Cardiac septum (tissue), 1 donor: ENCODE data around the gene TLCD3A. TPM values are rescaled to one million over a fixed set of nuclear protein-coding genes. Genes with fewer than 3 reads are reported as not detected.
"Not testable (repeated sequence)": the region's sequence is repeated elsewhere in the genome, so short reads cannot be mapped to it uniquely, and the experiment has no call there.

Experiments
- DNase-seq: peaks from one replicate; pipeline ENCODE4 v3.0.0-alpha.2; 2020; ENCODE audit warnings: low spot score
- intact Hi-C: fragments of 100-400 bp; cut with DNase I; formaldehyde crosslinking; loops from one replicate; pipeline ENCODE4 v1.14.0; 2022
- total RNA-seq: library from RNA; stranded (reverse); fragmentation: NEBNext Ultra II Directional; extraction: Animal tissue kit (Norgen Biotek cat#: 25700); gene quantifications from one replicate; pipeline ENCODE4 v1.2.1, GENCODE V29; 2021
- donor health status: DM: no; HTN: no; CAD: no.

Gene TLCD3A
- total RNA-seq, 1 donor from 2014 or later = 5.1 TPM

DNA sequence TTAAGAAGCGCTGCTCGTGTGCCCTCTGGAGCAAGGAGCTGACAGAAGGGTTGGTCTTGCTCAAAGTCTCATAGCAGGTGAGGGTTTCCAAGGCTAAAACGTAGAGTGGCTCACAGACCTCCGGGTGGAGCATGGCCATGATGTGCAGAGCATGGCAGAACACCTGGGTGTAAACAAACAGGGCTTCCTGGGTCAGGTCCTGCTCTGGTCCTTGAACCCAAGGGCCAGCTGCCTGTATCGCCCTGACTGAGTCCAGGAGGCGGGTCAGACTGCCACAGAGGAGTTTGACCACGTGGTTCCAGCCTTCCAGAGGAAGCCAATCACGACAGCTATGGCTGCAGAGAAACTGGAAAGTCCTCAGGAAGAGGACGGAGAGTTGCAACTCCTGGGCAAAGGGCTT lies 12.5 kb downstream of the TLCD3A start:
- no peak for DNase-seq
- intact Hi-C loops = no loop called here

DNA sequence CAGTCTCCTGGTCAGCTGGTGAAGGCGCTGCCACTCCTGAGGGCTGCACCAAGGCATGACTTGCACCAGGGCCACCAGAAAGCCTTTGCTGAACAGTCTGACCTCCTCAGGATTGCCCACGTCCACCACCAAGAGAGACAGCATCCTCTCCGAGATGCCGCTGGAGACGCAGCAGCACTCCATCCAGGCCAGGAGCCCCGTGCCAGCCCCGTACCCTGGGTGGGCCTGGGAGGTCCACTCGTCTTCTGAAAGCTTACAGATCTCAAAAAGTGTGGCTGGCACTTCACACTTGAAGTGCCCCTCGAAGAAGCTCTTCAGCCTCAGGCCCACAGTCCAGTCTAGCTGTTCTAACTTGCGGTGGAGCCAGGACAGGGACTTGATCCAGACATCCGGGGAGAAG lies 13.0 kb downstream of the TLCD3A start:
- intact Hi-C loops = no loop called here
- no peak for DNase-seq

DNA sequence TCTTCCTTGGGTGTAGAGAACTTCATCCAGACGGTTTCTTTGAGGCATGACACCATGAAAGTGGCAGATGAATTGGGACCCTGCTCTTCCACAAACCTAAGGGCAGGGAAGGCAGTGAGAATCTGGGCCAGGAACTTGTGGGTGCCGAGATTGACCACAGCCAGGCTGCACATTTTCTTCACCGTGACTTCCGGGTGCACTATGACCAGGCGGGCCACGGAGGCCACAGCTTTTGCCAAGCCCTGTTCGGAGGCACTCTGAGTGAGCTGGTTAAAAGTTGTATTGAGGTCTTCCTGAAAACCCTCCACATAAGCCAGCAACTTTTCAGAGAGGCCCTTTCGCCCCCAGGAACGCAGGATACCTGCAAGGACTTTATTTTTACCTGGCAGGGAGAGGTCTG lies 13.8 kb downstream of the TLCD3A start:
- intact Hi-C loops = no loop called here
- DNase-seq = no peak

DNA sequence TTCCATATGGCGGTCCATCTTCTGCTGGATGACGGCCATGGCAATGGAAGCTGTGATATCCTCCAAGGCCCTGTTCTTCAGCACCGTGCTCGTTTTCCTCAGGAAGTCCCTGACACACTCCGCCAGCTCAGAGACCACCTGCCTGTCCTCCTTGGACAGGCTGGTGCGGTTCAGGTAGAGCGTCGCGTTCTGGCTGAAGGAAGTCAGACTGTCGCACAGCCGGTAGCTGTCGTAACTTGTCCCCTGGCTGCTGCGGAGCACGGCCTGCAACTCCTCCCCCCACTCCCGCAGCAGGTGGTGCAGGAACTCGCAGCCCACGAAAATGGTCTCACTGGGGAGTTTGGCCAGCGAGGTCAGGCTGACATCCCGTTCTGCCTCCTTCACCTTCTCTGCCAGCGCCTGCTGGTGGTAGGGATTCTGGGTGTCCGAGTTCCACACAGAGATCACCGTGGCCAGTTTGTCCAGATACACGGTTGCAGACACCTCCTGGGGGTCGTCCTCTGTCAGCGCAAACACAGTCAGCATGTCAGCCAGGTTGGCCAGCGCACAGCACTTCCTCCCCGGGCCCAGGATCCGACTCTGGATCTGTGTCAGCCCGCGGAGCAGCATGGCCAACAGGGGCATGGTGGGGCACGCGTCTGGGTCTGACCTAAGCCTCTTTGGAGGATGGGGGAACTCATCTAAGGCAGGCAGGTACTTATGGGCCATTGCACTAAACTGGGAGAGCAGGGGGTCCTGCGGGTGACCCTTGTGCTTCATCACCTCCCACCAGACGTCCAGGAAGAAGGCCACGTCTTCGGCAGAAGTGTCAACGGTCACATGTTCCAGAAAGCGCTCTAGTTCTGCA lies 14.6 kb downstream of the TLCD3A start:
- intact Hi-C loops = no loop called here
- DNase-seq = no peak

DNA sequence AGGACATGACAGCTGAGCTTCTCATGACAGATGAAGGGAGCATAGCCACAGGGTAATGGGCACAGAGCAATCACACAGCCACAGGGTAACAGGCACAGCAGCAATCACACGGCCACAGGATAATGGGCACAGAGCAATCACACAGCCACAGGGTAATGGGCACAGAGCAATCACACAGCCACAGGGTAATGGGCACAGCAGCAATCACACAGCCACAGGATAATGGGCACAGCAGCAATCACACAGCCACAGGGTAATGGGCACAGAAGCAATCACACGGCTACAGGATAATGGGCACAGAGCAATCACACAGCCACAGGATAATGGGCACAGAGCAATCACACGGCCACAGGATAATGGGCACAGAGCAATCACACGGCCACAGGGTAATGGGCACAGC lies 16.2 kb downstream of the TLCD3A start:
- intact Hi-C loops, DNase-seq: not testable (repeated sequence)

DNA sequence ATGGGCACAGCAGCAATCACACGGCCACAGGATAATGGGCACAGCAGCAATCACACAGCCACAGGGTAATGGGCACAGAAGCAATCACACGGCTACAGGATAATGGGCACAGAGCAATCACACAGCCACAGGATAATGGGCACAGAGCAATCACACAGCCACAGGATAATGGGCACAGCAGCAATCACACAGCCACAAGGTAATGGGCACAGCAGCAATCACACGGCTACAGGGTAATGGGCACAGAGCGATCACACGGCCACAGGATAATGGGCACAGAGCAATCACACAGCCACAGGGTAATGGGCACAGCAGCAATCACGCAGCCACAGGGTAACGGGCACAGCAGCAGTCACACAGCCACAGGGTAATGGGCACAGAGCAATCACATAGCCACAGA lies 17.0 kb downstream of the TLCD3A start:
- intact Hi-C loops, DNase-seq: not testable (repeated sequence)

DNA sequence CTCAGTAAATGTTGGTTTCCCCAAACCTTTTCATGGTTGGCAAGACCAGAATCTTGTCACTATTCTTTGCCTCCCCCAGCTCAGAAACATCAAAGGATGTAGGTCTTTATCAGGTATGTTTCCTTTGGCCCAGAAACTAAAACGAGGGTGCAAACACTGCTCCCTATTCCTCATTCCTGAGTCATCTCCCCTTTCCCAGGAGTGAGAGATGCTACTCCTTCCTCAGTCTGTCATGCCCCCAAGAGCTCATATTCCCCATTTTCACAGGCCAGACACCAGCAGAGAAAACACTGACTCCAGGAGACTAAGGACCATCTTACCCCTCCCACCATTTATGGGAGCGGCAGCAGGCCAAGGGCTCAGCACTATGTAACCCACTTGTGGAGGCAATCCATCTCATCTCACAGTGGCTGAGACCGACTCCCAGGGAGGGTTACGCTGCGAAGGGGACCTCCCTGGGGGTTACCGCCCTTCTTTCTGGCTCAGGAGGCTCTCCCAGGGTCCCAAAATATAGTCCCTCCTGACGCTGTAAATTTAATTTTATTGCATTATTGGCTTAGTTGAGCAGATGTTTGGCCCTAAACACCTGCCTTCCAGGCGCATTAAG lies 18.1 kb downstream of the TLCD3A start:
- no peak for DNase-seq
- intact Hi-C loops = no loop called here

DNA sequence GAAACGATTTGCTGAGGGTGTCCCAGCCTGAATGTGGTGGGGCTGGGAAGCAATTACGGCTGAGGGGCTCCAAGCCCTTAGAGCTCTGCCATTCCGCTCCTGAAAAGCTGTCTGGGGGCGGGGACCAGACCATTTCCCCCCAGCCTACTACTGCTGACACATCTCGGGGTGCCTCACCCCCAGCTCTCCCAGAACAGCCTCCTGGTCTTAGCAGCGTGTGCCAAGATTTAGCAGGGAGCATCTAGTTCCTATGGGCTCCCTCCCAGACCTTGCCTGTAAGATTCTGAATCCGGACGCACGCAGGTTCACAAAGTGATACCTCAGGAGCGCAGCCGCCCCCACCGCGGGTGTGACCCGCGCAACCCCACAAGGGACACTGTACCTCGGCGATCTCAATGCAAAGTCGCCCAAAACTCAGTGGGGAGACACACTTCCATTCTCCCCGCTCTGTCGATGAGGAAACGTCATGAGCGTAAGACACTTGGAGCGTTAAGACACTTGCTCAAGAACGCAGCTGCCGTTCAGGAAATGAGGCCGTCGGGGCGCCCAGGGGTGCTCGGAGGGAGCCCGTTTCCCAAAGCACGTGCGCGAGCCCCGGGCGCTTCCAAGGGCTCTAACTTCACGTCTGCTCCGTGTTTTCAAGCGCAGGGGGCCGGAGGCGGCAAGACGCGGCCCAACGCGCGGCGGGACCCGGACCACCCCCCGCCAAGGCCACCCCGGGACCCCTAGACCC lies 19.0 kb downstream of the TLCD3A start:
- intact Hi-C loops = no loop called here
- DNase-seq = no peak

DNA sequence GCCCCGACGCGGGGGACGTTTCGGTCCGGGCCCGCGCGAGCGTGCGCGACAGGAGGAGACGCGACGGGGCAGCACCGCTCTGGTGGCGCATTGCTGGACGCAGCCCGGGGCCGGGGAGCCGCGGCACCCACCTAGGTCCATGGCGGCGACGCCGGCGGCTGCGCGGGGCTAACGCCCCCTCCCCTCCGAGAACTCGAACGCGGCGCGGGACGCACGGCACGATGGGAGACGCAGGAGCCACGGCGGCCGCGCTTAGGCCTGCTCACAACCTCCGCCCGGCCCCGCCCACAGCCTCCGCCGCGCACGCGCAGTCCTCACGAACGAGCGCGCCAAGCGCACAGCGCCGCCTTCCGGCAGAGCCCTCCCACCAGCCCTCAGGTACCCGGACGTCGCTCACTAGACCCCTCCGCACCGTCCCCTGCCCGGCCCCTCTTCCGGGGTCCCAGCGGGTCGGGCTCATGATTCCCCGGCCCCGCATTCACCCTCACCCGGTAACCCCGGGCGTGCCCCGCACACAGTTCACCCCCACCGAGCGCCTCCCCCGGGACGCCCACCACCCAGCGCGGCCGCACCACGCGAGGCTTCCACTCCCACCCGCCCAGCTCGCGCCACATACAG lies 19.7 kb downstream of the TLCD3A start, which contains the start of gene GEMIN4:
Gene GEMIN4, minus strand, starts transcription at position 263 of the 618 bp plus-strand sequence. Its CDS starts 122 bp downstream, at position 141.
- DNase-seq = peak; percentile 98
- intact Hi-C loops = no loop called here

DNA sequence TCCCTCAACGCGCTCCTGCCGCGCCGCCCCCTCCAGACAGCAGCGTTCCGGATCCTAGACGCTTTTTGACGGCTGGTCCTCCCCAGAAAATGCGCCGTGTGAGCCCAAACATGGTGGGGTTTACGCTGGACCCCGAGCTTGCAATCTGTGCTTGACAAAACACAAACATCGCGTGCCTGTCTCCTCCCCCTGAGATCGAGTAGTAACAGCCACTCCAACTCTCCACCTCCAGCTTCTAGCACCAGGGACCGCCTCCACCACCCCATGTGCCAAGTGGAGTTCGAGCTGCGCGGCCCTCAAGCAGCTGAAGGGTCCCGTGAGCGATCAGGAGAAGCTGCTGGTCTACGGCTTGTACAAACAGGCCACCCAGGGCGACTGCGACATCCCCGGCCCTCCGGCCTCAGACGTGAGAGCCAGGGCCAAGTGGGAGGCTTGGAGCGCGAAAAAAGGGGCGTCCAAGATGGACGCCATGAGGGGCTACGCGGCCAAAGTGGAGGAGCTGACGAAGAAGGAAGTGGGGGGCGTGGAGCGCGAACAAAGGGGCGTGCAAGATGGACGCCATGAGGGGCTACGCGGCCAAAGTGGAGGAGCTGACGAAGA lies 20.3 kb downstream of the TLCD3A start:
- DNase-seq = no peak
- intact Hi-C loops = no loop called here

DNA sequence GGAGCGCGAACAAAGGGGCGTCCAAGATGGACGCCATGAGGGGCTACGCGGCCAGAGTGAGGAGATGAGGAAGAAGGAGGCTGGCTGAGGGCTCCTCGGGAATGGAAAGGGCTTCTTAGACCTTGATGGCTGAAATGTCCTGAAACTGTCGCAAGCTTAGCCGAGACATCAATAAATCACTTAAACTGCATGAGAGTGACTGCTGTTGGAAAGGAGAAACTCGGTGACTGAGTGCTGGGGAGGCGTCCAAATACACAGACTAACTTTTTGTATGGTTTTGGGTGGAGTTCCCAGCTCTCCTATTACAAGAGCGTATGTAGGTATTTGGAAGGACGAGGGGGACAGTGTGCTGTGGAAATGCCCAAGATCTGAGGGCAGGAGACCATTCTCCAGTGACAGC lies 21.0 kb downstream of the TLCD3A start:
- intact Hi-C loops = no loop called here

DNA sequence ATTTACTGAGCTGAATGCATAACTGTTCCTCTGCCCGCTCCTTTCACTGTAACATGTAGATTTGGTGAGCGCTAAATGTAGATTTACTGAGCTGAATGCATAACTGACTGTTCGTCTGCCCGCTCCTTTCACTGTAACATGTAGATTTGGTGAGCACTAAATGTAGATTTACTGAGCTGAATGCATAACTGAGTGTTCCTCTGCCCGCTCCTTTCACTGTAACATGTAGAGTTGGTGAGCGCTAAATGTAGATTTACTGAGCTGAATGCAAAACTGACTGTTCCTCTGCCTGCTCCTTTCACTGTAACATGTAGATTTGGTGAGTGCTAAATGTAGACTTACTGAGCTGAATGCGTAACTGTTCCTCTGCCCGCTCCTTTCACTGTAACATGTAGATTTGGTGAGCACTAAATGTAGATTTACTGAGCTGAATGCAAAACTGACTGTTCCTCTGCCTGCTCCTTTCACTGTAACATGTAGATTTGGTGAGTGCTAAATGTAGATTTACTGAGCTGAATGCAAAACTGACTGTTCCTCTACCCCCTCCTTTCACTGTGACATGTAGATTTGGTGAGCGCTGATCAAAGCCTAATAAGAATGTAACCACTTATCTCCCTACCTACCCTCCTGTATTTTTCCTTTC lies 23.0 kb downstream of the TLCD3A start:
- intact Hi-C loops, DNase-seq: not testable (repeated sequence)

More for the DNA sequence above, 21.0 kb downstream of the TLCD3A start:
- no peak for DNase-seq

DNA sequence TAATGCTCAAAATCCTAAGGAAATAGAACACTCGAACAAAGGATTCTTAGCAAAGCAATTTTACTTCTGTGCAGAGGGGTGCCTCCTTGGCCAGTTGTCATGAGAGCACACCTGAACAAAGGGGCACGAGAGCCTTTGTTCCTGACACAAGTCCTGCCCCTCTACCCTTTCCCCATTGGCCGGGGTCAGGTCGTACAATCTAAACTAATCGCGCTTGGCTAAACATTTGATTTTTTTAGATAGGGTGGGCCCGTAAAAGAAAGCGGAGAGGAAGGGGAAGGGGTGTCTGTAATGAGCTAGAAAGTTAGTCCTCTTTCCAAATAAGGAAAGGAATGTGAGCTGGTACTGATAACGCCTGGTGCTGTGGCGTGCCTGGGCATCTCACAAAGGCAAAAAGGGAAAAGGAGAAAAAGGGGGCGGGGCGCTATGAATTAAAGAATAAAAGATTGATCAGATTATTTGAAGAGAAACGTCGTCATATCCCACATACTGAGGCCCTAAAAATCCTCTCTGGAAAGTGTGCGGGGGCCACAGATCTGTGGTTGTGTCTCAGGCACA lies 23.7 kb downstream of the TLCD3A start:
- intact Hi-C loops, DNase-seq: not testable (repeated sequence)

DNA sequence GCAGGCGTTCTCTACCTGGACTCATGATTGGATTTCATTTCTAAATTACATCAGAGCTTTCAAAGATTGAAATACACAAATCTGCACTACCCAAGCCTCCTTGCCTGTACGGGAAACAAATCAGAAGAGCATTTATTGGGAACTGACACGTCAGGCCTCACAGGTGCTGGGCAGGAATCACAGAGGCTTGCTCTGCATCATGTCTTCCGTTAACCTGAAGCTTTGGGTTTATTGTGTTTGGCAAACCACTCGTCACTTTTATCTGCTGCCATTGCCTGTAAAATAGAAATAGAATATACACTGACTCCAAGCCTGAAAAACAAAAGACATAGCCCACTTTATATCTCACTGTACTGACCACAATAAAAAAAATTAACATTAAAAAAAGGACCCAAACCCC lies 27.6 kb downstream of the TLCD3A start:
- intact Hi-C loops = no loop called here
- no peak for DNase-seq

DNA sequence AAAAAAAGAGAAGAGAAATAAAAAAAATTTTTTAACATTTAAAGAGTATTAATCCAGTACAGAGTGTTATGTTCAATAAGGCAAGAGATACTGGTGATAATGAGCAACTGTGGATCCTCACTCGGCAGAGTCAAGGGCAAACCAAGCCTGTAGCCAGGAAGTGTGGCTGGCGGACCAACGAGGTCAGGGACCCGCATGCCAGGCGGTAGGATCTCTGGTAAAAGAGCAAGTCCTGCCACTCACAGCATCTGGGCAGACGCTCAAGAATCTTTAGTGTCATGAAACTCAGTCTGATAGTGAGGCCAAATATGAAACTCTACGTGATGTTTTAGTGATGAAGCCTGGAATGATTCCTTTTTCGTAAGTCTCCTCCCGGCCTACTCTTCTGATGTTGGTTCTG lies 28.0 kb downstream of the TLCD3A start:
- DNase-seq = no peak
- intact Hi-C loops = no loop called here

DNA sequence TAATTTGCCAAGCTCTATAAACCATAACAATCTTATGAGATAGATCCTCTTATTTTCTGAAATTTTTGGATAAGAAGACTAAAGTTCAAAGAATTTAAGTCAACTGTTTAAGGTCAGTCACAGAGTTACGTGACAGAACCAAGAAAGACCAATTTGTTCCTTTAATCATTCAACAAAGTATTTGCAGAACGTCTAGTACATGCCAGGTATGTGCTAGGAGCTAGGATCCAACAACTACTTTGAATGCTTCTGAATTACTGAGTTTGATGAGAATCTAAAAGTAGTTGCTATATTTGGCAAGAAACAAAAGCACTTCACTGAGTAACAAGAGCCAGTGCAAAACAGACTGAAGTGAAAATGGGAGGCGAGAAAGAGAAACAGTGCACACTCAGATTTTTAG lies 34.7 kb downstream of the TLCD3A start:
- no peak for DNase-seq
- intact Hi-C loops = no loop called here

DNA sequence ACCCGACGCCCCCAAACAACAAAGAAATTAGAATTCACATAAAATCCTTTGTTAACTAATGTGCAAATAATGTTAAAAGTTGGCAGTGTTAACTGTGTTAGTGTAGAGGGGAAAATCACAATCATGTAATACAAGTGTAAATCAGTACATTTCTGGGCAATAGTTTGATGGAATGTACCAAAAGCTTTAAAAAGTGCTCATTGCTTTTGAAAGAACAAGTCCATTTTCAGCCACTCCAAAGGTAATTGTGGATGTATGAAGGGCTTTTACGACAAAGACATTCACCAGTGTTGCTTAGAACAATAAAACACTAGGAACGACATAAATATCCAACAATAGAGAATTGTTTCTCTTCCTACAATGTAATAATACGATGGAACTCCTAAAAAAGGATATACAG lies 40.6 kb downstream of the TLCD3A start:
- intact Hi-C loops = no loop called here
- DNase-seq = no peak

DNA sequence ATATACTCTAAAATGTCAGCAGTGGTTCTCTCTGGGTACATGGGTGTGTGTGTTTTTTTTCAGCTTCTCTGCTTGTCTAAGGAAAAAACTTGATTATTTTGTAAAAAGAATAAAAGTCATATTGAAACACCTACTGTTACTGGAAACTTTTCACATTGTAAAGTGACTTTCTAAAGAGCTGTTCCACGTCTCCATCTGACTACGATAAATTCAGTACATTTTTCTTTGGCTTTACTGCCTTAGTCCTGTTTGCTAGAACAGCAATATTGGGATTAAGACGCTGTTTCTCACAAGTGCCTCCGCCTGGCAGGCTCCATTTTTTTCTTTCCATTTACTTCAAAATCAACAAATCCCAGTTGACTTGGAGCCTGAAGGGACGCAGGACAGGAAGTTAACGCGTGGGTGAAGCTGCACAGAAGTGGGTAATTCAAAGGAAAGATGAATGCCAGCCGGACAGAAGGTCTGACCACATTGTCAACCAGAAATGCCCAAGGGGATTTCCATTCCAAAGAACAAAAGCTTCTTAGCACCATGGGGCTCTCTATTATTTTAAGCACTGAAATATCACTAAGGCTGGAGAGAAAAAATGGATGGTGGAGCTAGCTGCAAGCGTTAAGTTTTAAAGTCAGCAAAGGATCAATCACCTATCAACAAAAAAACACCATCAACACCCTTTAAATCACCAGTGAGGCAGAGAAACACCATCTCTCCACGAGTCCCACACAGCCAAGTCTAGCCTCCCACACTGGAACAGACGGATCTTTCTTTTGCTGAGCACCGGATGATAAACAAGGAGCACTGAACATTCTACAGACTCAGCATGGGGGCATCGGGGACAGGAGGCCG lies 41.3 kb downstream of the TLCD3A start:
- intact Hi-C loops = no loop called here
- DNase-seq = no peak
